HepG2 (cell line): ENCODE results near the gene TMEM218. TPM values are rescaled to one million over a fixed set of nuclear protein-coding genes. Genes with fewer than 3 reads are reported as not detected.

Experiments
- CREM ChIP-seq, 2 experiments: sonication (generic) in 1 of 2; formaldehyde crosslinking in 1 of 2; IDR thresholded peaks; 2 replicates each; pipeline versions ENCODE4 v1.4.0 to v1.6.1; 2016 to 2020; ENCODE audit warnings: antibody characterized with exemption in 1 of 2, mild to moderate bottlenecking in 1 of 2, missing genetic modification reagents in 1 of 2
- ELF3 ChIP-seq: IDR thresholded peaks from 2 replicates; pipeline ENCODE4 v1.6.1; 2016; ENCODE audit warnings: missing genetic modification reagents, missing compliant biosample characterization
- KDM2A ChIP-seq: sonication (generic); formaldehyde crosslinking; IDR thresholded peaks from 2 replicates; pipeline ENCODE4 v1.4.0; 2020; ENCODE audit warnings: low read depth, missing genetic modification reagents, borderline replicate concordance
- LCORL ChIP-seq, 2 experiments: fragments of 450-650 bp in 1 of 2; sonication (generic) in 1 of 2; formaldehyde crosslinking in 1 of 2; IDR thresholded peaks; 2 replicates each; pipeline versions ENCODE4 v1.5.0 to v1.6.1; 2017 to 2020; ENCODE audit warnings: antibody characterized with exemption in 1 of 2, missing genetic modification reagents in 1 of 2
- NFYB ChIP-seq: sonication (generic); formaldehyde crosslinking; IDR thresholded peaks from 2 replicates; pipeline ENCODE4 v1.4.0; 2020; ENCODE audit warnings: missing genetic modification reagents
- NR2F1 ChIP-seq, 2 experiments: fragments of 450-650 bp in 1 of 2; formaldehyde crosslinking in 1 of 2; IDR thresholded peaks; 2 replicates each; pipeline versions ENCODE4 v1.5.0 to v1.6.1; 2016 to 2020; ENCODE audit warnings: mild to moderate bottlenecking in 1 of 2, missing compliant biosample characterization in 1 of 2, missing genetic modification reagents in 1 of 2, moderate library complexity in 1 of 2
- RARG ChIP-seq: sonication (generic); formaldehyde crosslinking; IDR thresholded peaks from 2 replicates; pipeline ENCODE4 v1.4.0; 2020; ENCODE audit warnings: low read depth, mild to moderate bottlenecking, missing genetic modification reagents
- RCOR2 ChIP-seq: IDR thresholded peaks from 2 replicates; pipeline ENCODE4 v1.6.1; 2016; ENCODE audit warnings: missing biosample characterization, missing genetic modification reagents
- YEATS4 ChIP-seq: sonication (generic); formaldehyde crosslinking; IDR thresholded peaks from 2 replicates; pipeline ENCODE4 v1.4.0; 2020; ENCODE audit warnings: missing genetic modification reagents, borderline replicate concordance
- ZMYM2 ChIP-seq: sonication (generic); formaldehyde crosslinking; IDR thresholded peaks from 2 replicates; pipeline ENCODE4 v1.8.0; 2022; ENCODE audit warnings: mild to moderate bottlenecking, missing genetic modification reagents
- ZNF24 ChIP-seq: fragments of 450-650 bp; IDR thresholded peaks from 2 replicates; pipeline ENCODE4 v1.6.1; 2017; ENCODE audit warnings: antibody characterized with exemption, mild to moderate bottlenecking
- ZNF296 ChIP-seq: sonication (generic); formaldehyde crosslinking; conservative IDR thresholded peaks from 2 replicates; pipeline ENCODE4 v1.5.0; 2020; ENCODE audit warnings: mild to moderate bottlenecking, missing genetic modification reagents
- ZNF431 ChIP-seq: sonication (generic); formaldehyde crosslinking; IDR thresholded peaks from 2 replicates; pipeline ENCODE4 v1.9.0; 2022; ENCODE audit warnings: missing genetic modification reagents, low read depth, mild to moderate bottlenecking, borderline replicate concordance
- ZNF567 ChIP-seq: sonication (generic); formaldehyde crosslinking; IDR thresholded peaks from 2 replicates; pipeline ENCODE4 v1.8.1; 2023; ENCODE audit warnings: mild to moderate bottlenecking, missing genetic modification reagents, borderline replicate concordance
- ZNF674 ChIP-seq: sonication (generic); formaldehyde crosslinking; IDR thresholded peaks from 2 replicates; pipeline ENCODE4 v1.5.0; 2020; ENCODE audit warnings: low read depth, mild to moderate bottlenecking, missing genetic modification reagents
- polyA plus RNA-seq, 8 experiments: library from polyadenylated mRNA; depleted of rRNA in 3 of 8; stranded (reverse) in 7 of 8; unstranded in 1 of 8; fragments of >200 nt; fragmentation: Illumina TruSeq in 4 of 8; extraction: Trizol in 4 of 8; gene quantifications; 2 replicates each; pipeline versions ENCODE4 v1.2.1 to v1.2.3, GENCODE V29; 2011 to 2016; ENCODE audit warnings: low read depth in 4 of 8, missing spikeins in 1 of 8, mixed read lengths in 1 of 8; ENCODE audit not compliant: insufficient read depth in 1 of 8
- total RNA-seq, 5 experiments: library from RNA; depleted of rRNA; stranded (reverse); fragments of >200 nt; fragmentation: Illumina TruSeq; extraction: Trizol; gene quantifications; 2 replicates each; pipeline ENCODE4 v1.2.3, GENCODE V29; 2016; ENCODE audit warnings: low read depth in 1 of 5
- TF ChIP-seq, protein P1 (sequence below): sonication (generic); formaldehyde crosslinking; IDR thresholded peaks from 2 replicates; pipeline ENCODE4 v1.8.0; 2022; ENCODE audit warnings: mild to moderate bottlenecking, missing genetic modification reagents, borderline replicate concordance

TMEM218 gene
- total and polyA plus RNA-seq, 2 of the 13 experiments (the other 11 are each of a cell fraction or from before 2014, with no cell fraction given) = 11.8 to 14.0 TPM

DNA sequence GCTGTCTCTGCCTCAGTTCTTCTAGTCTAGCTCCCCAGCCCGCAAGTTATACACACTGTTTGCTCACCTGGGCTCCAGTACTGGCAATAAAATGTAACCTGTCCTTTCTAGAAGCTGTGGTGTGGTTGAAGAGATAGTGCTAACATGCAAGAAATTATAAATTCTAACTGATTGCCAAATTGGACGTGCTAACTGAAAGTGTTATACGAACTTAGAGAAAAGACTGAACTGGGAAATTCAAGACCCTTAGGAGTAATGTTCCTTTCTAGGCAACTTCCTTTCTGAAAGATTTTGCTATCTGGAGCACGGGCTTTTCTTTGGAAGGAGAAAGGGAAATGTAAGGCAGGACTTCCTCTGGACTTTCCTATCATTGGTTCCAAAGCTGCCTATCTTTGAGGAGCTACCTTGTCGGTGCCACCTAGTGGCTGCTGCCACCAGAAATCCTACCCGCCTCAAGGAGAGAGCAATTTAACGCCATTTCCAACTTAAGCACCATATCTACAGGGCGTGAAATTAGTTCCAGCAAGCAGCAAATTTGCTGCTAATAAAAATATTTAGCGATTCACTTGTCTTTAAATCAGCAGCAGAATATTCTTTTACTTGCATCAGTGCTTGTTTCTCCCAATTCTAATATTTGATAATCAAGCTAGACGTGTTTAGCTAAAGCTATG lies 12.7 kb upstream of the TMEM218 start (continued):
- TF ChIP-seq ZMYM2 (CRISPR knock-in tag) = no peak
- no peak for TF ChIP-seq ZNF431
- TF ChIP-seq ZNF296 (CRISPR knock-in tag) = no peak
- TF ChIP-seq KDM2A = no peak
- no peak for TF ChIP-seq RCOR2 (CRISPR knock-in tag)
- TF ChIP-seq ZNF674 = no peak
- peak; percentile 35; the same call in 1 of the 2 replicates for TF ChIP-seq ELF3 (CRISPR knock-in tag)
- TF ChIP-seq, protein P1, sequence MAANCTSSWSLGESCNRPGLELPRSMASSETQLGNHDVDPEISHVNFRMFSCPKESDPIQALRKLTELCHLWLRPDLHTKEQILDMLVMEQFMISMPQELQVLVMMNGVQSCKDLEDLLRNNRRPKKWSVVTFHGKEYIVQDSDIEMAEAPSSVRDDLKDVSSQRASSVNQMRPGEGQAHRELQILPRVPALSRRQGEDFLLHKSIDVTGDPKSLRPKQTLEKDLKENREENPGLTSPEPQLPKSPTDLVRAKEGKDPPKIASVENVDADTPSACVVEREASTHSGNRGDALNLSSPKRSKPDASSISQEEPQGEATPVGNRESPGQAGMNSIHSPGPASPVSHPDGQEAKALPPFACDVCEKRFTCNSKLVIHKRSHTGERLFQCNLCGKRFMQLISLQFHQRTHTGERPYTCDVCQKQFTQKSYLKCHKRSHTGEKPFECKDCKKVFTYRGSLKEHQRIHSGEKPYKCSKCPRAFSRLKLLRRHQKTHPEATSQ (CRISPR knock-in tag) = peak; percentile 50; the same call in 1 of the 2 replicates
- no peak for TF ChIP-seq NR2F1 (CRISPR knock-in tag; IDR thresholded peaks at IDR 0.05)
- TF ChIP-seq CREM (IDR thresholded peaks at IDR 0.05) = 0 out of 2 replicates have a peak, but pooled peaks have one; percentile 17
- no peak for TF ChIP-seq CREM (CRISPR knock-in tag; IDR thresholded peaks at IDR 0.05)
- no peak for TF ChIP-seq ZNF24
- no peak for TF ChIP-seq RARG (CRISPR knock-in tag)
- no peak for TF ChIP-seq LCORL (IDR thresholded peaks at IDR 0.05)
- TF ChIP-seq LCORL (CRISPR knock-in tag; IDR thresholded peaks at IDR 0.05) = no peak
- peak; percentile 92 for TF ChIP-seq NFYB (CRISPR knock-in tag)
- TF ChIP-seq YEATS4 (CRISPR knock-in tag) = 0 out of 2 replicates have a peak, but pooled peaks have one; percentile 29
- TF ChIP-seq ZNF567 = no peak
